OCI-LY1 (cell line): Measurements from ENCODE around the gene BBS9.

Experiments
- H2AFZ ChIP-seq: fragments of 200-600 bp; sonication (generic), shearing (Covaris generic); 2 replicates; pipeline ENCODE4 v1.6.0; 2014; ENCODE audit warnings: antibody characterized with exemption, mild to moderate bottlenecking, low read length
- H3F3A ChIP-seq: fragments of 200-600 bp; sonication (generic), shearing (Covaris generic); 2 replicates; pipeline ENCODE4 v1.6.0; 2014; ENCODE audit warnings: mild to moderate bottlenecking, antibody characterized with exemption, low read length, moderate library complexity; ENCODE audit not compliant: insufficient read depth
- H3K27ac ChIP-seq: fragments of 200-600 bp; sonication (generic); 2 replicates; pipeline ENCODE4 v1.5.1; 2014; ENCODE audit warnings: low read length, mixed run types, mild to moderate bottlenecking, low read depth; ENCODE audit not compliant: poor library complexity, severe bottlenecking
- H3K27me3 ChIP-seq: fragments of 200-600 bp; sonication (generic); 2 replicates; pipeline ENCODE4 v1.6.0; 2014; ENCODE audit warnings: antibody characterized with exemption, mild to moderate bottlenecking, low read length, moderate library complexity; ENCODE audit not compliant: insufficient read depth
- H3K36me3 ChIP-seq: fragments of 200-600 bp; sonication (generic); 2 replicates; pipeline ENCODE4 v1.6.1; 2014; ENCODE audit warnings: mild to moderate bottlenecking, antibody characterized with exemption, low read length, moderate library complexity, mixed read lengths; ENCODE audit not compliant: insufficient read depth
- H3K4me1 ChIP-seq: fragments of 200-600 bp; sonication (generic); 2 replicates; pipeline ENCODE4 v1.5.1; 2014; ENCODE audit warnings: mild to moderate bottlenecking, low read length, moderate library complexity; ENCODE audit not compliant: insufficient read depth, severe bottlenecking
- H3K4me2 ChIP-seq: fragments of 200-600 bp; sonication (generic), shearing (Covaris generic); 2 replicates; pipeline ENCODE4 v1.6.1; 2014; ENCODE audit warnings: low read length
- H3K4me3 ChIP-seq: fragments of 200-600 bp; sonication (generic); 2 replicates; pipeline ENCODE4 v1.5.1; 2014; ENCODE audit warnings: low read length, low read depth, mild to moderate bottlenecking, mixed read lengths; ENCODE audit not compliant: poor library complexity, severe bottlenecking
- H3K79me2 ChIP-seq: fragments of 200-600 bp; shearing (Covaris generic); 2 replicates; pipeline ENCODE4 v1.6.1; 2016; ENCODE audit warnings: mixed run types, low read length, mixed read lengths; ENCODE audit not compliant: insufficient read depth
- H3K9ac ChIP-seq: fragments of 200-600 bp; sonication (generic), shearing (Covaris generic); 2 replicates; pipeline ENCODE4 v1.6.1; 2014; ENCODE audit warnings: mild to moderate bottlenecking, low read length, mixed read lengths
- H3K9me2 ChIP-seq: fragments of 200-600 bp; sonication (generic), shearing (Covaris generic); 2 replicates; pipeline ENCODE4 v1.6.1; 2014; ENCODE audit warnings: low read depth, mild to moderate bottlenecking, low read length, mixed read lengths
- H3K9me3 ChIP-seq: fragments of 200-600 bp; shearing (Covaris generic); 2 replicates; pipeline ENCODE4 v1.6.1; 2014; ENCODE audit warnings: low read length, mixed read lengths
- H4K20me1 ChIP-seq: fragments of 200-600 bp; sonication (generic), shearing (Covaris generic); 2 replicates; pipeline ENCODE4 v1.6.0; 2016; ENCODE audit warnings: mild to moderate bottlenecking, low read length; ENCODE audit not compliant: insufficient read depth
- EZH2 ChIP-seq: fragments of 200-600 bp; sonication (generic), shearing (Covaris generic); IDR thresholded peaks from 2 replicates; pipeline ENCODE4 v1.8.0; 2017; ENCODE audit warnings: borderline replicate concordance, mixed run types, mild to moderate bottlenecking, antibody characterized with exemption, low read length, moderate library complexity, mixed read lengths
- TF ChIP-seq, protein P1 (sequence below): fragments of 200-600 bp; sonication (generic), shearing (Covaris generic); IDR thresholded peaks from 2 replicates; pipeline ENCODE4 v1.5.1; 2017; ENCODE audit warnings: mild to moderate bottlenecking, antibody characterized with exemption, low read length, moderate library complexity, mixed read lengths

BBS9 gene

DNA sequence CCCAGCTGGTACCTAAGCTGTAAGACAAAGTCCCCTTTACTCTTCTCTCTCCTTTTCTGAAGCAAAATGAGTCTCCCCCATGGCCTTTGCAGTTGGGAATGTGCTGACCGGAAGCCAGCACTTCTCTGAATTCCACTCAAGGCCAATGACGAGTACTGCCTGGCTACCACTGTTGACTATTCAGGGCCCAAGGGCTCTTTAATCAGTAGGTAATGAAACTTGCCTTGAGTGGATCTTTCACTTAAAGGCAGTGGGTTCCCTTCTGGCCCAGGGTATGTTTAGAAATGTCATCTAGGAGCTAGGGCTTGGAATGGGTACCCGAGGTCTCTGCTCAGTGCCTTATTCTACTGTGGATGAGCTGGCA lies 197.1 kb downstream of the BBS9 start:
- Histone ChIP-seq H3F3A (no peaks in the 10 kb centered on the region), H3K9ac (no peak overlapping the region), H3K27me3 (no peaks in the 10 kb centered on the region), H4K20me1 (no peaks in the 10 kb centered on the region), H3K36me3 (no peaks in the 10 kb centered on the region), H3K9me3 (no peaks in the 10 kb centered on the region), H3K4me2 (no peak overlapping the region), H3K4me1 (no peaks in the 10 kb centered on the region), H2AFZ (no peak overlapping the region), H3K79me2 (no peaks in the 10 kb centered on the region), H3K4me3 (no peak overlapping the region), H3K9me2 (no peaks in the 10 kb centered on the region), H3K27ac (no peak overlapping the region)
- TF ChIP-seq, protein P1, sequence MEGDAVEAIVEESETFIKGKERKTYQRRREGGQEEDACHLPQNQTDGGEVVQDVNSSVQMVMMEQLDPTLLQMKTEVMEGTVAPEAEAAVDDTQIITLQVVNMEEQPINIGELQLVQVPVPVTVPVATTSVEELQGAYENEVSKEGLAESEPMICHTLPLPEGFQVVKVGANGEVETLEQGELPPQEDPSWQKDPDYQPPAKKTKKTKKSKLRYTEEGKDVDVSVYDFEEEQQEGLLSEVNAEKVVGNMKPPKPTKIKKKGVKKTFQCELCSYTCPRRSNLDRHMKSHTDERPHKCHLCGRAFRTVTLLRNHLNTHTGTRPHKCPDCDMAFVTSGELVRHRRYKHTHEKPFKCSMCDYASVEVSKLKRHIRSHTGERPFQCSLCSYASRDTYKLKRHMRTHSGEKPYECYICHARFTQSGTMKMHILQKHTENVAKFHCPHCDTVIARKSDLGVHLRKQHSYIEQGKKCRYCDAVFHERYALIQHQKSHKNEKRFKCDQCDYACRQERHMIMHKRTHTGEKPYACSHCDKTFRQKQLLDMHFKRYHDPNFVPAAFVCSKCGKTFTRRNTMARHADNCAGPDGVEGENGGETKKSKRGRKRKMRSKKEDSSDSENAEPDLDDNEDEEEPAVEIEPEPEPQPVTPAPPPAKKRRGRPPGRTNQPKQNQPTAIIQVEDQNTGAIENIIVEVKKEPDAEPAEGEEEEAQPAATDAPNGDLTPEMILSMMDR: no peak
- no peak for TF ChIP-seq EZH2

DNA sequence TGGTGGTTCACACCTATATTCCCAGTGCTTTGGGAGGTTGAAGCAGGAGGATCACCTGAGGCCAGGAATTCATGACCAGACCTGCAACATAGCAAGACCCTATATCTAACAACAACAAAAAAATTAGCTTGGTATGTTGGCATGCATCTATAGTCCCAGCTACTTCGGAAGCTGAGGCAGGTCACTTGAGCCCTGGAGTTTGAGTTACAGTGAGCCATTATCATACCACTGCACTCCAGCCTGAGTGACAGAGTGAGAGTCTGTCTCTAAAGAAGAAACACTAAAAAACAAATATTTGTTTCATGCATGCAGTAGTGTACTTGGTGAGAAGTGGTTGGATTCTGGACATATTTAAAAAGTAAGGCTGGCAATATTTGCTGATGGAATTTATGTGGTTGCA lies 198.1 kb downstream of the BBS9 start:
- Histone ChIP-seq H3F3A (no peaks in the 10 kb centered on the region), H3K9ac (no peak overlapping the region), H3K4me3 (no peak overlapping the region), H3K4me1 (no peaks in the 10 kb centered on the region), H3K27ac (no peak overlapping the region), H3K79me2 (no peaks in the 10 kb centered on the region), H3K9me2 (no peaks in the 10 kb centered on the region), H3K4me2 (no peak overlapping the region), H2AFZ (no peak overlapping the region), H3K36me3 (no peaks in the 10 kb centered on the region), H3K27me3 (no peaks in the 10 kb centered on the region), H3K9me3 (no peaks in the 10 kb centered on the region), H4K20me1 (no peaks in the 10 kb centered on the region)
- TF ChIP-seq, protein P1: no peak
- no peak for TF ChIP-seq EZH2

DNA sequence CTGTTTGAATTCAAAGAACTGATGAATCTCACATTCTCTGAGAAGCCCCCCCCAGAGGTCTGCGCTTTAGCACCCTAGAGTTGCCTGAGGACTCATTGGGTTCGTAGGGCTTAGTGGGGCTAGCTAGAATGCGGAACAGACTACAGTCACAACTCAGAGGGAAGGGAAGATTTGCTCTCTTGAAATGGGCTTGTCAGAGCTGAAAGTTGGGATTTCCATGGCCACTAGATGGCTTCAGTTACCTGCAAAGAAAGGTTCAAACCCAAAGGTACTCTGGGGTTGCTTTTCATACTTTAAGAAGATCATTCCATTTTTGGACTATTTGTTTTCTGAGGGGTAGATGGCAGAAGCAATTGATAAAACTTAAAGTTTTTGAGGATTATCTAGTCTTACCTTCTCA lies 205.0 kb downstream of the BBS9 start:
- Histone ChIP-seq H3K27me3 (no peaks in the 10 kb centered on the region), H2AFZ (no peak overlapping the region), H3K79me2 (no peaks in the 10 kb centered on the region), H3K9ac (no peak overlapping the region), H3K4me3 (no peak overlapping the region), H3K4me2 (no peak overlapping the region), H3K4me1 (no peaks in the 10 kb centered on the region), H3F3A (no peaks in the 10 kb centered on the region), H3K27ac (no peak overlapping the region), H3K9me3 (no peaks in the 10 kb centered on the region), H3K9me2 (no peaks in the 10 kb centered on the region), H4K20me1 (no peaks in the 10 kb centered on the region), H3K36me3 (no peaks in the 10 kb centered on the region)
- TF ChIP-seq EZH2: no peak
- TF ChIP-seq, protein P1: peak; percentile 69
